Stomach (tissue), 9 donors: ENCODE results near the gene DEF6. TPM values are rescaled to one million over a fixed set of nuclear protein-coding genes. Genes with fewer than 3 reads are reported as not detected.
"Not testable (repeated sequence)": the region's sequence is repeated elsewhere in the genome, so short reads cannot be mapped to it uniquely, and the experiment has no call there.

Experiments
- DNase-seq, 2 donors: peaks; one replicate each; pipeline versions ENCODE4 v3.0.0 to v3.0.0-alpha.2; 2013 to 2019
- H3K27ac ChIP-seq, 5 donors: fragments of 200-600 bp in 4 of 5; sonication (generic) in 4 of 5; one replicate each; pipeline ENCODE4 v1.5.1; 2013 to 2019; ENCODE audit warnings: mild to moderate bottlenecking in 1 of 5, moderate library complexity in 1 of 5
- H3K27me3 ChIP-seq, 3 donors: fragments of 200-600 bp; sonication (generic); one replicate each; pipeline ENCODE4 v1.5.1; 2017 to 2019; ENCODE audit warnings: mixed run types in 1 of 3
- H3K36me3 ChIP-seq, 4 donors: fragments of 200-600 bp; sonication (generic); 1 replicate in 3 of 4; 2 replicates in 1 of 4; pipeline ENCODE4 v1.5.1; 2016 to 2019
- H3K4me1 ChIP-seq, 4 donors: fragments of 200-600 bp; sonication (generic); one replicate each; pipeline ENCODE4 v1.5.1; 2016 to 2019
- H3K4me3 ChIP-seq, 4 donors: fragments of 200-600 bp; sonication (generic) in 3 of 4; one replicate each; pipeline ENCODE4 v1.5.1; 2016 to 2019; ENCODE audit warnings: mild to moderate bottlenecking in 1 of 4
- H3K9me3 ChIP-seq, 4 donors: fragments of 200-600 bp; sonication (generic); one replicate each; pipeline ENCODE4 v1.5.1; 2016 to 2019
- CTCF ChIP-seq, 7 experiments: fragments of 450-650 bp in 4 of 7; fragments of 200-600 bp in 3 of 7; sonication (generic) in 3 of 7; IDR thresholded peaks; one replicate each; pipeline ENCODE4 v1.5.1; 2016 to 2019; ENCODE audit warnings: antibody characterized with exemption in 7 of 7, control low read depth in 2 of 7, mild to moderate bottlenecking in 1 of 7
- EP300 ChIP-seq: sonication (generic); formaldehyde crosslinking; IDR thresholded peaks from one replicate; pipeline ENCODE4 v1.6.1; 2017; ENCODE audit warnings: antibody characterized with exemption
- POLR2A ChIP-seq, 4 donors: fragments of 450-650 bp; IDR thresholded peaks; one replicate each; pipeline ENCODE4 v1.6.1; 2016; ENCODE audit warnings: antibody characterized with exemption in 4 of 4, control low read depth in 2 of 4, mild to moderate bottlenecking in 1 of 4, moderate library complexity in 1 of 4
- POLR2AphosphoS5 ChIP-seq, 3 donors: sonication (generic); formaldehyde crosslinking; IDR thresholded peaks; one replicate each; pipeline ENCODE4 v1.6.1; 2016; ENCODE audit warnings: antibody characterized with exemption in 3 of 3
- WGBS, 5 donors: extraction: QIAGEN DNeasy Blood & Tissue Kit in 3 of 5; methylation state at CpG; one replicate each; pipeline versions ENCODE4 v1.1.5 to v1.1.7; 2013 to 2018; 5-methylcytosine and 5-hydroxymethylcytosine counted together
- intact Hi-C: fragments of 100-400 bp; cut with DNase I; formaldehyde crosslinking; loops from one replicate; pipeline ENCODE4 v1.15.1; 2023; ENCODE audit warnings: low total_unique reads
- polyA plus RNA-seq, 3 donors: library from polyadenylated mRNA; stranded (reverse); fragments of 200-250 nt; gene quantifications; one replicate each; pipeline ENCODE4 v1.2.3, GENCODE V29; 2013
- total RNA-seq, 5 donors: library from RNA; depleted of rRNA; stranded (reverse); fragments of >200 nt; gene quantifications; one replicate each; pipeline versions ENCODE4 v1.1.0 to v1.2.3, GENCODE V29; 2014 to 2016
- donor health status: healthy with polysubstance abuse.
- donor health status: Bipolar disorder and iron deficiency.
- donor health status: healthy.

The DEF6 gene
- total and polyA plus RNA-seq, 8 donors, result 4.9 to 35.3 (median 16.5) TPM

GRCh38 chr6:35328108-35328723 lies 30.6 kb downstream of the DEF6 start:
- WGBS, 5 donors, result 87 to 100% (median 97%) methylated on average over 1 of the region's 1 CpG
- H3K4me3 ChIP-seq, result no peak overlapping the region
- peaks cover 0 to 7% (median 6%) of the 10 kb centered on the region in 4 donors for H3K4me1 ChIP-seq
- TF ChIP-seq POLR2AphosphoS5 (IDR thresholded peaks at IDR 0.05), result no peak
- TF ChIP-seq POLR2A (IDR thresholded peaks at IDR 0.05), result no peak
- TF ChIP-seq EP300, result no peak
- no peak for TF ChIP-seq CTCF (IDR thresholded peaks at IDR 0.05)
- H3K27me3 ChIP-seq, result no peaks in the 10 kb centered on the region
- intact Hi-C loops, result no loop called here
- no peaks in the 10 kb centered on the region for H3K9me3 ChIP-seq
- H3K27ac ChIP-seq, result no peak overlapping the region
- DNase-seq, result no peak
- H3K36me3 ChIP-seq, result no peaks in the 10 kb centered on the region

- H3K4me1 ChIP-seq, intact Hi-C loops, H3K27me3 ChIP-seq, H3K27ac ChIP-seq, H3K36me3 ChIP-seq, H3K4me3 ChIP-seq, DNase-seq, H3K9me3 ChIP-seq: not testable (repeated sequence)
- WGBS, 5 donors, result 90 to 98% (median 93%) methylated on average over 8 of the region's 8 CpGs
Observed at GRCh38 chr6:35328965-35329364, 31.3 kb downstream of the DEF6 start.

GRCh38 chr6:35330541-35331119 lies 33.0 kb downstream of the DEF6 start:
- H3K9me3 ChIP-seq, result no peaks in the 10 kb centered on the region
- no peak overlapping the region for H3K27ac ChIP-seq
- no peak for TF ChIP-seq CTCF (IDR thresholded peaks at IDR 0.05)
- no peak for TF ChIP-seq POLR2AphosphoS5 (IDR thresholded peaks at IDR 0.05)
- no peak for TF ChIP-seq EP300
- no peak for TF ChIP-seq POLR2A (IDR thresholded peaks at IDR 0.05)
- peaks cover 0 to 7% (median 6%) of the 10 kb centered on the region in 4 donors for H3K4me1 ChIP-seq
- intact Hi-C loops, result no loop called here
- no peak overlapping the region for H3K4me3 ChIP-seq
- no peaks in the 10 kb centered on the region for H3K27me3 ChIP-seq
- H3K36me3 ChIP-seq, result no peaks in the 10 kb centered on the region
- no peak for DNase-seq
- 80 to 86% (median 81%) methylated on average over 9 of the region's 9 CpGs for WGBS, 5 donors

GRCh38 chr6:35332074-35332887 lies 34.7 kb downstream of the DEF6 start:
- 47 to 57% (median 54%) methylated on average over 6 to 9 of the region's 9 CpGs for WGBS, 5 donors

More at GRCh38 chr6:35332074-35332887, 34.7 kb downstream of the DEF6 start:
- TF ChIP-seq CTCF (IDR thresholded peaks at IDR 0.05), result peak in 2 of 7 experiments; percentile 15 to 17
- H3K36me3 ChIP-seq, H3K27ac ChIP-seq, H3K4me1 ChIP-seq, intact Hi-C loops, H3K9me3 ChIP-seq, H3K4me3 ChIP-seq, H3K27me3 ChIP-seq: not testable (repeated sequence)
- DNase-seq, result peak; percentile 82 to 92
